H9 (cell line): ENCODE results near the gene MT1X. TPM values are rescaled to one million over a fixed set of nuclear protein-coding genes. Genes with fewer than 3 reads are reported as not detected.

Experiments used
- DNase-seq: peaks from one replicate; pipeline ENCODE4 v3.0.0-alpha.2; 2017
- H2AFZ ChIP-seq: one replicate; pipeline ENCODE4 v1.6.1; 2013; ENCODE audit warnings: mild to moderate bottlenecking, low read length, control low read depth, moderate library complexity
- H2AK5ac ChIP-seq: 2 replicates; pipeline ENCODE4 v1.6.1; 2013; ENCODE audit warnings: low read length, control low read depth, mixed read lengths; ENCODE audit not compliant: insufficient read length
- H2BK120ac ChIP-seq: one replicate; pipeline ENCODE4 v1.6.1; 2013; ENCODE audit warnings: low read depth, mild to moderate bottlenecking, low read length, control low read depth, inconsistent platforms; ENCODE audit not compliant: poor library complexity, severe bottlenecking
- H2BK12ac ChIP-seq: 2 replicates; pipeline ENCODE4 v1.6.1; 2013; ENCODE audit warnings: low read length, control low read depth, mixed read lengths, low read depth; ENCODE audit not compliant: insufficient read length
- H2BK15ac ChIP-seq: 2 replicates; pipeline ENCODE4 v1.6.1; 2013; ENCODE audit warnings: low read depth, low read length, control low read depth
- H2BK20ac ChIP-seq: one replicate; pipeline ENCODE4 v1.6.1; 2013; ENCODE audit warnings: low read depth, mild to moderate bottlenecking, low read length, control low read depth, inconsistent platforms; ENCODE audit not compliant: poor library complexity, severe bottlenecking
- H2BK5ac ChIP-seq: 2 replicates; pipeline ENCODE4 v1.6.1; 2013; ENCODE audit warnings: low read length, control low read depth, mixed read lengths; ENCODE audit not compliant: insufficient read length
- H3K14ac ChIP-seq: 2 replicates; pipeline ENCODE4 v1.6.1; 2013; ENCODE audit warnings: low read length, control low read depth; ENCODE audit not compliant: insufficient read depth
- H3K18ac ChIP-seq: 2 replicates; pipeline ENCODE4 v1.6.1; 2013; ENCODE audit warnings: low read depth, mild to moderate bottlenecking, mixed read lengths, low read length, control low read depth; ENCODE audit not compliant: insufficient read length
- H3K23ac ChIP-seq: 2 replicates; pipeline ENCODE4 v1.6.1; 2013; ENCODE audit warnings: low read length, control low read depth, mixed read lengths, low read depth; ENCODE audit not compliant: insufficient read length
- H3K23me2 ChIP-seq: 2 replicates; pipeline ENCODE4 v1.6.1; 2013; ENCODE audit warnings: low read depth, mild to moderate bottlenecking, mixed read lengths, low read length, control low read depth; ENCODE audit not compliant: insufficient read length, poor library complexity, severe bottlenecking
- H3K27ac ChIP-seq: 2 replicates; pipeline ENCODE4 v1.5.1; 2013; ENCODE audit warnings: low read length, control low read depth, mixed read lengths, low read depth; ENCODE audit not compliant: insufficient read length
- H3K27me3 ChIP-seq: 2 replicates; pipeline ENCODE4 v1.6.1; 2013; ENCODE audit warnings: low read length, control low read depth, inconsistent platforms; ENCODE audit not compliant: insufficient read depth
- H3K4ac ChIP-seq: 2 replicates; pipeline ENCODE4 v1.6.1; 2013; ENCODE audit warnings: low read depth, mild to moderate bottlenecking, control low read depth, inconsistent platforms, low read length, moderate library complexity
- H3K4me1 ChIP-seq: 2 replicates; pipeline ENCODE4 v1.6.1; 2013; ENCODE audit warnings: low read length, control low read depth, inconsistent platforms; ENCODE audit not compliant: insufficient read depth
- H3K4me2 ChIP-seq: 2 replicates; pipeline ENCODE4 v1.6.1; 2013; ENCODE audit warnings: low read length, control low read depth, mixed read lengths; ENCODE audit not compliant: insufficient read length, insufficient read depth
- H3K56ac ChIP-seq: 2 replicates; pipeline ENCODE4 v1.6.1; 2013; ENCODE audit warnings: low read depth, mild to moderate bottlenecking, mixed read lengths, low read length, control low read depth; ENCODE audit not compliant: insufficient read length
- H3K79me1 ChIP-seq: 2 replicates; pipeline ENCODE4 v1.6.1; 2013; ENCODE audit warnings: low read depth, mild to moderate bottlenecking, moderate library complexity, low read length, control low read depth, inconsistent platforms; ENCODE audit not compliant: insufficient read depth, poor library complexity, severe bottlenecking
- H3K79me2 ChIP-seq: 2 replicates; pipeline ENCODE4 v1.6.1; 2013; ENCODE audit warnings: low read length, control low read depth, inconsistent platforms; ENCODE audit not compliant: insufficient read depth
- H3K9ac ChIP-seq: 2 replicates; pipeline ENCODE4 v1.6.1; 2013; ENCODE audit warnings: low read length, control low read depth, mixed read lengths; ENCODE audit not compliant: insufficient read length; ENCODE audit errors: extremely low read depth
- H3K9me3 ChIP-seq: one replicate; pipeline ENCODE4 v1.6.1; 2013; ENCODE audit warnings: low read depth, low read length, inconsistent platforms; ENCODE audit not compliant: control insufficient read depth
- H3T11ph ChIP-seq: one replicate; pipeline ENCODE4 v1.6.1; 2013; ENCODE audit warnings: mild to moderate bottlenecking, low read length, control low read depth, inconsistent platforms
- H4K20me1 ChIP-seq: one replicate; pipeline ENCODE4 v1.6.1; 2013; ENCODE audit not compliant: control insufficient read depth, insufficient read length, insufficient read depth
- H4K5ac ChIP-seq: 2 replicates; pipeline ENCODE4 v1.6.1; 2013; ENCODE audit warnings: low read depth, mild to moderate bottlenecking, mixed read lengths, low read length, control low read depth; ENCODE audit not compliant: insufficient read length
- H4K8ac ChIP-seq: replicated peaks from 2 replicates; pipeline ENCODE4 v1.6.1; 2013; ENCODE audit warnings: low read length, control low read depth, mixed read lengths, low read depth; ENCODE audit not compliant: insufficient read length
- H4K91ac ChIP-seq: 2 replicates; pipeline ENCODE4 v1.6.1; 2013; ENCODE audit warnings: low read depth, mild to moderate bottlenecking, moderate library complexity, mixed read lengths, low read length, control low read depth; ENCODE audit not compliant: insufficient read length
- H3K27ac Mint-ChIP-seq, 3 experiments: 2 replicates in 2 of 3; 3 replicates in 1 of 3; pipeline ENCODE4 v1.8.0; 2020 to 2021; ENCODE audit warnings: mixed read lengths in 3 of 3, mild to moderate bottlenecking in 1 of 3, moderate library complexity in 1 of 3
- H3K27me3 Mint-ChIP-seq: 2 replicates; pipeline ENCODE4 v1.8.0; 2021; ENCODE audit warnings: low read depth, mild to moderate bottlenecking, moderate library complexity, mixed read lengths
- H3K36me3 Mint-ChIP-seq, 3 experiments: 2 replicates in 2 of 3; 3 replicates in 1 of 3; pipeline ENCODE4 v1.8.0; 2020 to 2021; ENCODE audit warnings: low read depth in 3 of 3, mixed read lengths in 3 of 3; ENCODE audit not compliant: insufficient read depth in 1 of 3
- H3K4me1 Mint-ChIP-seq, 2 experiments: 2 replicates each; pipeline ENCODE4 v1.8.0; 2020; ENCODE audit warnings: mixed read lengths in 2 of 2
- H3K4me3 Mint-ChIP-seq, 2 experiments: 2 replicates in 1 of 2; 3 replicates in 1 of 2; pipeline ENCODE4 v1.8.0; 2020 to 2021; ENCODE audit warnings: mild to moderate bottlenecking in 2 of 2, mixed read lengths in 2 of 2, moderate library complexity in 1 of 2
- H3K9me3 Mint-ChIP-seq, 2 experiments: 2 replicates in 1 of 2; 3 replicates in 1 of 2; pipeline ENCODE4 v1.8.0; 2020; ENCODE audit warnings: mild to moderate bottlenecking in 2 of 2, mixed read lengths in 2 of 2, moderate library complexity in 1 of 2
- CTCF ChIP-seq: fragments of 200-600 bp; sonication (generic); conservative IDR thresholded peaks from 3 replicates; pipeline ENCODE4 v1.8.0; 2021; ENCODE audit warnings: antibody characterized with exemption, mild to moderate bottlenecking
- WGBS: extraction: QIAGEN DNeasy Blood & Tissue Kit; methylation state at CpG from one replicate; pipeline ENCODE4 v1.1.7; 2013; ENCODE audit warnings: missing lambda C conversion rate, low lambda C conversion rate, mixed read lengths; ENCODE audit not compliant: insufficient read length; ENCODE audit errors: extremely low coverage; 5-methylcytosine and 5-hydroxymethylcytosine counted together
- total RNA-seq: library from RNA; stranded (reverse); gene quantifications from 2 replicates; pipeline ENCODE4 v1.2.1, GENCODE V29; 2021

The MT1X gene
- total RNA-seq, 1 experiment from 2014 or later, result 32.1 TPM

DNA sequence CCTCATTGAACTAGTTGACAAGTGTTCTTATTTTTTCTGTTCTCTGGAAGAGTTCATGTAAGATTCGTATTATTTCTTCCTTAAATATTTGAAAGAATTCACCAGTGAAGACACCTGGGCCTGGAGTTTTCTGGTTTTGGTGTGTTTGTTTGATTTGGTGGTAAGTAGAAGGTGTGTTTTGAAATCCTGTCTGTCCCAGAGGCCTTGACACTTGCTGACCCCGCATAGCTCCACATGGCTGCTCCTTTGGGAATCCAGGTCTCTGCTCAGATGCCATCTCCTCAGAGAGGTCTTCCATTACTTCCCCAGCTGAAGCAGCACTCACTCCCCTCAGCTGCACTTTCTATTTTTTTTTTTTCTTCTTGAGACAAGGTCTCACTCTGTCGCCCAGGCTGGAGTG is 41.9 kb downstream of the MT1X start:
- H3K4me3 Mint-ChIP-seq, result no peak overlapping the region
- no peak overlapping the region for H4K5ac ChIP-seq
- H2BK5ac ChIP-seq, result no peak overlapping the region
- no peak overlapping the region for H3K9ac ChIP-seq
- no peak overlapping the region for H2AFZ ChIP-seq
- H2BK20ac ChIP-seq, result no peak overlapping the region
- no CpG with 5 or more reads among the region's 3 CpGs for WGBS
- H3K23me2 ChIP-seq, result no peaks in the 10 kb centered on the region
- no peak overlapping the region for H2BK12ac ChIP-seq
- peak overlapping the region in 1 of 3 experiments; percentile 41; a peak in 1 of 7 replicates for H3K27ac Mint-ChIP-seq
- no peaks in the 10 kb centered on the region for H3K4me1 ChIP-seq
- H3K27me3 ChIP-seq, result no peaks in the 10 kb centered on the region
- no peaks in the 10 kb centered on the region for H4K20me1 ChIP-seq
- no peaks in the 10 kb centered on the region for H3K36me3 Mint-ChIP-seq
- no peak overlapping the region for H3K14ac ChIP-seq
- H3K9me3 ChIP-seq, result no peaks in the 10 kb centered on the region
- H3K79me1 ChIP-seq, result no peaks in the 10 kb centered on the region
- no peaks in the 10 kb centered on the region for H3K79me2 ChIP-seq
- no peak overlapping the region for H2AK5ac ChIP-seq
- H3K4ac ChIP-seq, result no peak overlapping the region
- H3K27ac ChIP-seq, result no peak overlapping the region
- H4K8ac ChIP-seq, result no peak overlapping the region
- peaks cover 7% of the 10 kb centered on the region for H3K27me3 Mint-ChIP-seq
- H2BK120ac ChIP-seq, result no peak overlapping the region
- peaks cover 6% of the 10 kb centered on the region in 2 experiments for H3K4me1 Mint-ChIP-seq
- H3T11ph ChIP-seq, result no peak overlapping the region
- H3K18ac ChIP-seq, result no peak overlapping the region
- no peak overlapping the region for H2BK15ac ChIP-seq
- H3K23ac ChIP-seq, result no peak overlapping the region
- no peak for DNase-seq
- H3K9me3 Mint-ChIP-seq, result no peaks in the 10 kb centered on the region
- TF ChIP-seq CTCF, result no peak
- H3K56ac ChIP-seq, result no peak overlapping the region
- no peak overlapping the region for H3K4me2 ChIP-seq
- H4K91ac ChIP-seq, result no peak overlapping the region
